ENCODE measurements around the gene TMEM25. TPM values are rescaled to one million over a fixed set of nuclear protein-coding genes. Genes with fewer than 3 reads are reported as not detected.

TMEM25 gene
- polyA plus RNA-seq, 4 donors, result 49.7 to 128 (median 82.8) TPM

- Histone ChIP-seq H3K4me3 (ENCODE audit: low read depth in 1 of 3, low read length in 3 of 3) (peak overlapping the region in 1 of 3 donors; percentile 37), H3K4me1 (ENCODE audit: control insufficient read depth in 3 of 3, insufficient read depth in 2 of 3, low read depth in 1 of 3, low read length in 2 of 3) (peaks cover 3 to 28% (median 9%) of the 10 kb centered on the region in 3 donors), H3K27ac (ENCODE audit: low read depth in 1 of 3, low read length in 2 of 3) (peak overlapping the region; percentile 36 to 82 (median 36)), H3K9me3 (ENCODE audit: control insufficient read depth in 2 of 2, insufficient read depth in 1 of 2, low read depth in 1 of 2, low read length in 1 of 2) (no peaks in the 10 kb centered on the region), H3K36me3 (ENCODE audit: control insufficient read depth in 3 of 3, insufficient read depth in 2 of 3, low read depth in 1 of 3, low read length in 3 of 3) (peaks cover under 1 to 42% (median 5%) of the 10 kb centered on the region in 3 donors), H3K27me3 (ENCODE audit: control insufficient read depth in 3 of 3, insufficient read depth in 3 of 3, low read length in 3 of 3) (no peaks in the 10 kb centered on the region)
- DNase-seq, result peak in 1 of 2 donors; percentile 71
- 19 to 63% (median 38%) methylated on average over 2 of the region's 2 CpGs for WGBS, 3 donors
- FAIRE-seq, result no peak
Measured at GRCh38 chr11:118526688-118527087, 4.3 kb upstream of the TMEM25 start.

DNA sequence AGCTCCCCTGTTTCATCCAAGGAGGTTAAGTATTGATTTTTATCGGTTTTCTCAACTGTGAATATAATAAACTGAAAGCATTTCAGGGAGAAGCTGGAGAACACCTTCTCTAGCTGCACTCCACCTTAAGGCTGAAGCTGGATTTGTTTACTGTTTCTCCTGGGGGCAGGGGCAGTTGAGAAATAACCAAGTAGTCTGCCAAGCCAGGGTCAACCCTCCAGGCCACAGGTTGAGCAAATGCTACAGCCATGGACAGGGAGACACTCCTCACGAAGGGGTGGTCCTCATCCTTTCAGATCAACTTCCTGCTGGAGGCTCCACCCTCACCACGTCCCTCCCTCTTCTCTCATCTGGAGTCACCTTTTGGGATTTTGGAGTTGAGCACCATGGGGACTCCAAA lies 3.9 kb upstream of the TMEM25 start, which contains the start of gene TTC36:
TTC36 (plus strand) TSS at position 366 of the 400 bp plus-strand sequence; CDS start at position 387, 21 bp downstream.
- WGBS, 3 donors, result 23 to 43% (median 36%) methylated on average over 3 of the region's 3 CpGs
- H3K27me3 ChIP-seq (ENCODE audit: control insufficient read depth in 3 of 3, insufficient read depth in 3 of 3, low read length in 3 of 3), result no peaks in the 10 kb centered on the region
- peak within 1 kb of the TSS; percentile 36 to 96 (median 36) for H3K27ac ChIP-seq (ENCODE audit: low read depth in 1 of 3, low read length in 2 of 3)
- H3K9me3 ChIP-seq (ENCODE audit: control insufficient read depth in 2 of 2, insufficient read depth in 1 of 2, low read depth in 1 of 2, low read length in 1 of 2), result no peaks in the 10 kb centered on the region
- peaks cover 3 to 32% (median 9%) of the 10 kb centered on the region in 3 donors for H3K4me1 ChIP-seq (ENCODE audit: control insufficient read depth in 3 of 3, insufficient read depth in 2 of 3, low read depth in 1 of 3, low read length in 2 of 3)
- FAIRE-seq (no peak), DNase-seq (peak in 1 of 2 donors; percentile 50)
- H3K4me3 ChIP-seq (ENCODE audit: low read depth in 1 of 3, low read length in 3 of 3), result peak within 1 kb of the TSS in 1 of 3 donors; percentile 37
- H3K36me3 ChIP-seq (ENCODE audit: control insufficient read depth in 3 of 3, insufficient read depth in 2 of 3, low read depth in 1 of 3, low read length in 3 of 3), result peaks cover 0 to 38% (median 2%) of the 10 kb centered on the region in 3 donors

GRCh38 chr11:118528511-118528910 lies 2.5 kb upstream of the TMEM25 start:
- Histone ChIP-seq H3K9me3 (ENCODE audit: control insufficient read depth in 2 of 2, insufficient read depth in 1 of 2, low read depth in 1 of 2, low read length in 1 of 2) (no peaks in the 10 kb centered on the region), H3K4me3 (ENCODE audit: low read depth in 1 of 3, low read length in 3 of 3) (peak overlapping the region in 1 of 3 donors; percentile 37), H3K27me3 (ENCODE audit: control insufficient read depth in 3 of 3, insufficient read depth in 3 of 3, low read length in 3 of 3) (no peaks in the 10 kb centered on the region), H3K27ac (ENCODE audit: low read depth in 1 of 3, low read length in 2 of 3) (peak overlapping the region in 1 of 3 donors; percentile 96), H3K36me3 (ENCODE audit: control insufficient read depth in 3 of 3, insufficient read depth in 2 of 3, low read depth in 1 of 3, low read length in 3 of 3) (peaks cover 0 to 40% (median 0%) of the 10 kb centered on the region in 3 donors), H3K4me1 (ENCODE audit: control insufficient read depth in 3 of 3, insufficient read depth in 2 of 3, low read depth in 1 of 3, low read length in 2 of 3) (peaks cover 3 to 44% (median 9%) of the 10 kb centered on the region in 3 donors)
- 72 to 89% (median 89%) methylated on average over 6 of the region's 6 CpGs for WGBS, 3 donors
- DNase-seq (no peak), FAIRE-seq (no peak)

GRCh38 chr11:118529584-118530175 lies 1.3 kb upstream of the TMEM25 start:
- Histone ChIP-seq H3K4me3 (ENCODE audit: low read depth in 1 of 3, low read length in 3 of 3) (peak overlapping the region in 2 of 3 donors; percentile 79 to 83), H3K27me3 (ENCODE audit: control insufficient read depth in 3 of 3, insufficient read depth in 3 of 3, low read length in 3 of 3) (no peaks in the 10 kb centered on the region), H3K4me1 (ENCODE audit: control insufficient read depth in 3 of 3, insufficient read depth in 2 of 3, low read depth in 1 of 3, low read length in 2 of 3) (peaks cover 3 to 55% (median 9%) of the 10 kb centered on the region in 3 donors), H3K9me3 (ENCODE audit: control insufficient read depth in 2 of 2, insufficient read depth in 1 of 2, low read depth in 1 of 2, low read length in 1 of 2) (no peaks in the 10 kb centered on the region), H3K36me3 (ENCODE audit: control insufficient read depth in 3 of 3, insufficient read depth in 2 of 3, low read depth in 1 of 3, low read length in 3 of 3) (peaks cover 0 to 39% (median 0%) of the 10 kb centered on the region in 3 donors), H3K27ac (ENCODE audit: low read depth in 1 of 3, low read length in 2 of 3) (peak overlapping the region; percentile 78 to 96 (median 87))
- DNase-seq (peak; percentile 34 to 87), FAIRE-seq (no peak)
- 17 to 57% (median 32%) methylated on average over 5 of the region's 5 CpGs for WGBS, 3 donors

GRCh38 chr11:118530180-118530682 lies 761 bp upstream of the TMEM25 start:
- H3K4me1 ChIP-seq (ENCODE audit: control insufficient read depth in 3 of 3, insufficient read depth in 2 of 3, low read depth in 1 of 3, low read length in 2 of 3), result peaks cover 3 to 60% (median 9%) of the 10 kb centered on the region in 3 donors
- no peaks in the 10 kb centered on the region for H3K27me3 ChIP-seq (ENCODE audit: control insufficient read depth in 3 of 3, insufficient read depth in 3 of 3, low read length in 3 of 3)
- H3K9me3 ChIP-seq (ENCODE audit: control insufficient read depth in 2 of 2, insufficient read depth in 1 of 2, low read depth in 1 of 2, low read length in 1 of 2), result no peaks in the 10 kb centered on the region
- H3K27ac ChIP-seq (ENCODE audit: low read depth in 1 of 3, low read length in 2 of 3), result peak overlapping the region; percentile 78 to 96 (median 90)
- 2 to 5% (median 4%) methylated on average over 18 to 31 of the region's 31 CpGs for WGBS, 3 donors
- no peak for FAIRE-seq
- peaks cover 0 to 39% (median 0%) of the 10 kb centered on the region in 3 donors for H3K36me3 ChIP-seq (ENCODE audit: control insufficient read depth in 3 of 3, insufficient read depth in 2 of 3, low read depth in 1 of 3, low read length in 3 of 3)
- DNase-seq, result peak in 1 of 2 donors; percentile 93
- H3K4me3 ChIP-seq (ENCODE audit: low read depth in 1 of 3, low read length in 3 of 3), result peak overlapping the region; percentile 50 to 83 (median 79)

- Histone ChIP-seq H3K27ac (ENCODE audit: low read depth in 1 of 3, low read length in 2 of 3) (peak overlapping the region; percentile 78 to 96 (median 90)), H3K9me3 (ENCODE audit: control insufficient read depth in 2 of 2, insufficient read depth in 1 of 2, low read depth in 1 of 2, low read length in 1 of 2) (no peaks in the 10 kb centered on the region), H3K4me1 (ENCODE audit: control insufficient read depth in 3 of 3, insufficient read depth in 2 of 3, low read depth in 1 of 3, low read length in 2 of 3) (peaks cover 3 to 59% (median 9%) of the 10 kb centered on the region in 3 donors), H3K4me3 (ENCODE audit: low read depth in 1 of 3, low read length in 3 of 3) (peak overlapping the region in 2 of 3 donors; percentile 79 to 83), H3K27me3 (ENCODE audit: control insufficient read depth in 3 of 3, insufficient read depth in 3 of 3, low read length in 3 of 3) (no peaks in the 10 kb centered on the region), H3K36me3 (ENCODE audit: control insufficient read depth in 3 of 3, insufficient read depth in 2 of 3, low read depth in 1 of 3, low read length in 3 of 3) (peaks cover 0 to 41% (median 0%) of the 10 kb centered on the region in 3 donors)
- DNase-seq (peak in 1 of 2 donors; percentile 27), FAIRE-seq (no peak)
- 14 to 24% (median 16%) methylated on average over 11 to 12 of the region's 12 CpGs for WGBS, 3 donors
Measured at GRCh38 chr11:118531597-118532084, 649 bp downstream of the TMEM25 start.

DNA sequence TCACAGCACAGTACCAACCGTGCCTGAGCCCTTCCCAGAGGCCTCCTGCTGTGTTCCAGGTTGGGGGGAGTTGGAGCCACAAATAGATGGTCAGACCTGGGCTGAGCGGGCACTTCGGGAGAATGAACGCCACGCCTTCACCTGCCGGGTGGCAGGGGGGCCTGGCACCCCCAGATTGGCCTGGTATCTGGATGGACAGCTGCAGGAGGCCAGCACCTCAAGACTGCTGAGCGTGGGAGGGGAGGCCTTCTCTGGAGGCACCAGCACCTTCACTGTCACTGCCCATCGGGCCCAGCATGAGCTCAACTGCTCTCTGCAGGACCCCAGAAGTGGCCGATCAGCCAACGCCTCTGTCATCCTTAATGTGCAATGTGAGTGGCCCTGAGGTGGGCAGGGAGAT lies 1.1 kb downstream of the TMEM25 start:
- H3K27ac ChIP-seq (ENCODE audit: low read depth in 1 of 3, low read length in 2 of 3), result peak overlapping the region; percentile 78 to 96 (median 90)
- no peaks in the 10 kb centered on the region for H3K9me3 ChIP-seq (ENCODE audit: control insufficient read depth in 2 of 2, insufficient read depth in 1 of 2, low read depth in 1 of 2, low read length in 1 of 2)
- H3K4me1 ChIP-seq (ENCODE audit: control insufficient read depth in 3 of 3, insufficient read depth in 2 of 3, low read depth in 1 of 3, low read length in 2 of 3), result peaks cover 3 to 54% (median 8%) of the 10 kb centered on the region in 3 donors
- FAIRE-seq (no peak), DNase-seq (no peak)
- peaks cover 0 to 45% (median 0%) of the 10 kb centered on the region in 3 donors for H3K36me3 ChIP-seq (ENCODE audit: control insufficient read depth in 3 of 3, insufficient read depth in 2 of 3, low read depth in 1 of 3, low read length in 3 of 3)
- whole genome bisulfite sequencing, 3 donors, result 20 to 71% (median 53%) methylated on average over 10 of the region's 10 CpGs
- peak overlapping the region in 2 of 3 donors; percentile 79 to 83 for H3K4me3 ChIP-seq (ENCODE audit: low read depth in 1 of 3, low read length in 3 of 3)
- no peaks in the 10 kb centered on the region for H3K27me3 ChIP-seq (ENCODE audit: control insufficient read depth in 3 of 3, insufficient read depth in 3 of 3, low read length in 3 of 3)

Measured in small intestine (tissue), 7 donors.